ENCODE results near the gene ELMO1. TPM values are rescaled to one million over a fixed set of nuclear protein-coding genes. Genes with fewer than 3 reads are reported as not detected.

ELMO1 gene
- total RNA-seq, 2 donors from 2014 or later, result 32.2 to 46.7 TPM

DNA sequence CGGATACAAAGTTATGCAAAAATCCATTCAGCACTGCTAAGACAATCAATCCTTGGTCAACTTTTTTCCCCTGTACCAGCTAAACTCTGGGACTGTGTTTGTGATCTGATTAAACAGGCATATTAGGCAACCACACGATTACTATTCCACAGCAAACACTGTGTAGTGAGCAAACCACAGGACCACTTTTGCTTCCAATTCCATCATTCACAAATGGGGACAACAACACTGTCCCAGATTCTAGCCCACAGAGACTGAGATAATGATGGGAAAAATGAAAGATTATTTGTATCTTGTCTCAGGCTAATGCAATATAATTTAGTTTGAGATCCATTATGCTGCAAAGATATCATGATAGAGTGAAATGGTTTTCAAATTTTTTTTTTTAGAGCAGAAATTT lies 560.7 kb downstream of the ELMO1 start:
- intact Hi-C loops (cut with DNase I), result no loop called here
- DNase-seq (ENCODE audit: low spot score), result no peak

GRCh38 chr7:36887233-36887632 lies 561.4 kb downstream of the ELMO1 start:
- intact Hi-C loops (cut with DNase I), result no loop called here
- no peak for DNase-seq (ENCODE audit: low spot score)

DNA sequence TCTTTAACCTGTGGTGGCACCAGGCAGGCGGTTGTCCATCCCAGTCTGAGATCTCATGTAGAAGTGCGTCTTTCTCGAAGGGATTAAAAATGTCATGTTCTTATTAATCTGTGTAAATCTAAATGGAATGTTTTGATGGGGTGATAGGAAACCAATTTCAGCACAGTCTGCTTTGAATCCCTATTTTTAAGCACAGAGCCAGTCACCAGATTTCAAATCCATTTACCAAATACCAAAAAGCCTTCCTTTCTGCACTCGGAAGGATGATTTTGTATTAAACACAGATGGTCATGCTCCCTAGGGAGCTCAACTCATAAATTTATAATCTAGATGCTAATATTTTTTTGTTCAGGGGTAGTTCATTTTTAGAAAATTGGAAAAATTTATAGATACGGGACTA lies 563.8 kb downstream of the ELMO1 start:
- no peak for DNase-seq (ENCODE audit: low spot score)
- intact Hi-C loops (cut with DNase I), result no loop called here

DNA sequence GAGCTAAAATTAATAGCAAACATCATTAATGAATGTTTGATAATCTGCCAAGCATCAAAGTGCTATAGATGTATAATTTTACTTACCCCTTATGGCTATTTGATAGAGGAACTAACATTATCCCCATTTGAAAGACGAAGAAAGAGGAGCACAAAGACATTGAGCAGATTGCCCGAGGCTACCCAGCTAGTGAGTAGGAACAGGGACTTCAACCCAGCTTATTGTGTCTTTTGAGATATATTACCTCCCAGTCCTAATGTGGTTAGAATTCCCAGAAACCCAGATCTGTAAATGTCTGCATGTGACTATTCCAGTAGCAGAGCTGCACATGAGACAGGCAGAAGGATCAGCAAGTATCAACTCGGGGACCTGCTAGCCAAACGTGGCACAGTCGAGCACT lies 564.3 kb downstream of the ELMO1 start:
- no peak for DNase-seq (ENCODE audit: low spot score)
- intact Hi-C loops (cut with DNase I), result no loop called here

DNA sequence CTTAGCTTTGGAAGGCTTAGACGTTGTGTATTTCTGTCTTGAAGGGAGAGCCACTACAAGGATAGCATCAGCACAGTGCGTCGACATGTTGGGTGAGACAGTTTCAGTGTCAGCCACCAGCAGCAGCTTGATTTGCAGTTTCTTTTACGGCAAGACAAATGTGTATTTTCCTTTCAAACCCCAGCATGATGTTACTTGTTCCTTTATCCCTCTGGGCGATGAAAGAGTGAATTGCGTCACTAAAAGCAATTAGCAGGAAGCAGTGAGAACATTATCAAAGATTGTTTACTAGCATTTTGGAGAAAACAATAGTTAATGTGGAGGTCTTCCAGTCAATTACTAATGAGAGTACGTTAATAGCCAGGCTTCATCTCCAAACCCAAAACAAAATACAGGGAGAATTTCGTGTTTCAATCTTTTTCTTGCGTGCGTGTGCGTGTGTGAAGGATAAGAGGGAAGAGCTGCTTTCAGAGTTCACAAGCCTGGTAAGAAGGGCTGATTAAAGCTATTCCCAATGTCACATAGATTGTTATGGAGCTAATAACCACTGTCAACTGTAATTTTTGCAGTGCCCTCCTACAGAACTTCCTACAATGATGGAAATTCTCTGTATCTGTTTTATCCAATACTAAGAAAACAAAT lies 567.3 kb downstream of the ELMO1 start:
- no peak for DNase-seq (ENCODE audit: low spot score)
- intact Hi-C loops (cut with DNase I), result no loop called here

DNA sequence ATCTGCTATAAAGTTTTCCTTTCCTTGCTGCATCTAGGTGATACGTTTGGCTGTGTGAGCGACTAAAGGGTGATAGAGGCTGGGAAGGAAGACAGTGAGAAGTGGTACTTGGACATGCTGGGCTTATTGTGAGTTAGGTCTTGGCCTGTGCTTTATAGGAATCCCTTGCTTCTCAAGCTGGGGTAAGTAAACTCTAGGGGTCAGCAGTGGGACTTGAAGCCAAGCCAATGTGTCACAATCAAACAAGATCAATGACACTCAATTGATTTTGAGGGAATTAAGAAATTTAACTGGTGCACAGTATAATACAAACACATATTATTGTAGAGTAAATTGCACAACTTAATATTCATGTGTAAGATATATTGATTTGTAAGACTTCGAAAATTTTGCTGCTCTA lies 568.6 kb downstream of the ELMO1 start:
- no peak for DNase-seq (ENCODE audit: low spot score)
- intact Hi-C loops (cut with DNase I), result no loop called here

DNA sequence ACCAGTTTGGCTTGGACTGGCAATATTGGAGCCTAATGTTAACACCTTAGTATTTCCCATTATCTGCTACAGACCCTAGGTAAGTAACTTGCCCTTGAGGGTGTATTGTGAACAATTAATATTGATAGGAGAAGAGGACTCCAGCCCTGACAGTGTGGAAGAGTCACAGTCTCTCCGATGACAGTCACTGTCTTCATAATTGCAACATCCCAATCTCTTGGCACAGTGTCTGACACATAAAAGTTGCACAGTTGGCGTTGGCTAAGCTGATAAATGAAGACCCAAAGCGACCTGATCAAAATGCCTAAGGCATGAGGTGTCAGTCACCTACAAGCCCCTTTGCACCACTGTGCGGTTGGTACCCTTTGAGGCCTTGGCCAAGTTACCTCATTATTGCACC lies 569.6 kb downstream of the ELMO1 start:
- no peak for DNase-seq (ENCODE audit: low spot score)
- intact Hi-C loops (cut with DNase I), result no loop called here

- no peak for DNase-seq (ENCODE audit: low spot score)
- intact Hi-C loops (cut with DNase I), result no loop called here
Measured at GRCh38 chr7:36878288-36878687, 570.4 kb downstream of the ELMO1 start.

- intact Hi-C loops (cut with DNase I), result no loop called here
- DNase-seq (ENCODE audit: low spot score), result no peak
Measured at GRCh38 chr7:36875794-36876193, 572.9 kb downstream of the ELMO1 start.

GRCh38 chr7:36874041-36874440 lies 574.6 kb downstream of the ELMO1 start:
- no peak for DNase-seq (ENCODE audit: low spot score)
- intact Hi-C loops (cut with DNase I), result no loop called here

DNA sequence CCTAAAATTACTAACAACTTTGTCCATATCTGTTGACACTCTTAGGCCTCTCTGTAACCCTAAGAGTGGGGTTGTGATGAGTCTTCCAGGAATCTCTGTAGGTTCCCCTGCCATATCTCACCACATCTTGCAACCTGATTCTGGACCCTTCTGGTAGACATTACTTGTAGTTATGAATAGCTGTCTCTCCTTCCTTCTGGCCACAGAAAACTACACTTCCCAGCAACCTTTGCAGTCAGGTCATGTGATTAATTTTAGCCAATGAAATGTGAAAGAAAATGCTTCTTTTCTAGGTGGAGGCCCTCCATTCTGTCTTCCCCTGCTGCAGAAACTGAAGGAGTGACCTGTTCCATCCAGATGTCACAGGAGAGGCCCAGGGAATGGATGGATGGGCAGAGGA lies 576.8 kb downstream of the ELMO1 start:
- no peak for DNase-seq (ENCODE audit: low spot score)
- intact Hi-C loops (cut with DNase I), result no loop called here

DNA sequence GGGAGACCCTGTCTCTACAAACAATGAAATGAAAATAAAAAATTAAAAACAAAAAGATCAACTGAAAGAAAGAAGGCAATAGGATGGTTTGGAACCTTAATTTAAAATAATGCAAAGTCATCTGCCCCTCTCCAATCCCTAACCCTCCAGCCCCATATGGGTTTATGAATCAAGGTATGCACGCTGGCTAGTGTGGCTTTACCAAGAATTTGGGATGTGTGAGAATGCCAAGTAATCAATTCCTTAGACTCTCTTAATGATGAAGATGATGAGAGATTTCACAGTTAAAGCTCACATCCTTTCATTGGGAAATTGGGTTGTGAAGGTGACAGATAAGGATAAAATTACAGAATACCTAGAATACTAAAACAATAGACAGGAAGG lies 577.3 kb downstream of the ELMO1 start:
- intact Hi-C loops (cut with DNase I), result no loop called here
- no peak for DNase-seq (ENCODE audit: low spot score)

GRCh38 chr7:36870625-36871354 lies 577.9 kb downstream of the ELMO1 start:
- intact Hi-C loops (cut with DNase I), result no loop called here

DNA sequence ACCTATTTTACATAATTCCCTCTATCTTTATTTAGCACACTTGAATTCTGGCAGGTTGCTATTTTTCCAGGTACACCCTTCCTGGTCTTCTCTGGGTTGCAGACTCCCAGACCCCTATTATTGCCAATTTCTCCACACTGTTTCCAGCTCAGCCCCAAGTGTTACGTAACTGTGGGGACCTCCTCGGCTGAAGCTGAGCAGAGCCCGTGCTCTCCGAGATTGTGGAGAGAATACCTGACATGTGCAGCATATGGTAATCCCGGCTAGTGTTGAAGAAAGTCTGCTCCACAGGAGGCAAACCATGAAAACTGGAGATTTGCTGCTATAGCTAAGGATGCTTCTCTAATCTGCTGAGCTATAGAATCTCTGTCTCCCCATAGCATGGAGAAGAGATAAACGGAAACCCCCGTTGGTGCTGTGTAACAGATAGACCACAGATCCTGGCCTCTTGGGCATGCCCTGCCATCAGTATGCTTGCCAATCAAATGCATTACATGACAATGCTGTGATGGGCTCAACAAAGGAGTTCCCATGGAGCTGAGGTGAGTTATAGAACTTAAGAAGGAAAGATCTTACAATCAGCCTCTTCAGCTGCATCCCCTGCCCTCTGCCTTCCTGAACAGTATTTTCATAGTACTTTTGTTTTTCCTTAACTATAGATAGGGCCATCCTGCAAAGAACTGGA lies 579.8 kb downstream of the ELMO1 start:
- intact Hi-C loops (cut with DNase I), result no loop called here
- DNase-seq (ENCODE audit: low spot score), result no peak

More at GRCh38 chr7:36870625-36871354, 577.9 kb downstream of the ELMO1 start:
- no peak for DNase-seq (ENCODE audit: low spot score)

DNA sequence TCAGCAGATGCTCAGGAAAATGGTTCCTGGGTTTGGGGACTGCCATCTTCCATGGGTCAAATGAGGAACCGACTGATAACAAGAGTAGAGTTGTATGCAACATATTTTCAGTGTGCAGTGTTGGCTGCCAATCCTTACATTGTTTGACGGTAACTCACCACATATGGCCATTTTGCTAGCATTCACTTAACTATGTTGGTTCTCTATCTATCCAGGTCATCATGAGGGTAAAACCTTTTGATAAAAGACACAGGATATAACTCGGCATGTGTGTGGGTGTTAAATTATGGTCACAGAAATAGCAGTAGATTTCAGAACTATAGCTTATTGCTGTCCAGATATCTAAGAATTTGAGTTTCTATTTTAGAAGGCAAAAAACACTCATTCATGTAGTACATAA lies 583.6 kb downstream of the ELMO1 start:
- no peak for DNase-seq (ENCODE audit: low spot score)
- intact Hi-C loops (cut with DNase I), result no loop called here

DNA sequence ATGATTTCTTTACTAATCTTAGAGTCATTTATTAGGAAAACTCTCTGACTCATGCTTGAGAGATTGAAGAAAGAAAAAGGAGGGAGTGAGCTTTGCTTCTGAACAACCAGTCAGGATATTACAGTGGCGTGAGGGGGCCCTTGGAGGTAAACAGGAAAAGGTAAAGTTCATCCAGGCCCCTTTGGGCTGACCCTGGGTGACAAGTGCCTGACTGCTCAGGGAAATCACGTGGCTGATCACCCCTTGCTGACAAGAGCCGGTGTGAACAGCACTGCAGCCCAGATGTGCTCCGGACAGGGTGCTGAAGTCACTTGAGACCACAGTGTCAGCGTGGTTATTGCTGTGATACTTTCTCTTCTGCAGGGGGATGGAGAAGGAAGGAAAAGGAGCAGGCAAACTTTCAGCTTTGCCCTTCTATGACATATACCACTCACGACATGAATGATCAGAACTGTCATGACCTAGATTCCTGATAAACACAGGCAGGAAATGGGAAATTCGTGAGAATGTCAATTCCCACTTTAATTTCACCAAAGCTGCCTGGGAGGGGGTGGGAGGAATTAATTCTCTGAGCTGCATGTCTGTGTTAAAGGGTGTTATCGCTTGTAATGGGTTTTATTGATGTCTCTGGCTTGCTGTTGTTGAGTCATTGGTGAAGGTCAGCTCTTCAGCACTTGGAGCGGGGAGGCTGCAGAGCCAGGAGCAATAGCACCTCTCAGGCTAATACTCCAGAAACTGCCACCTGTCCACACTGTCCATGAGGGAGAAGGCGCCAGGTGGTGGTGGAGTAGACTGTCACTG lies 584.6 kb downstream of the ELMO1 start:
- intact Hi-C loops (cut with DNase I), result no loop called here
- DNase-seq (ENCODE audit: low spot score), result no peak

- DNase-seq (ENCODE audit: low spot score), result no peak
- intact Hi-C loops (cut with DNase I), result no loop called here
Measured at GRCh38 chr7:36862771-36863261, 585.8 kb downstream of the ELMO1 start.

DNA sequence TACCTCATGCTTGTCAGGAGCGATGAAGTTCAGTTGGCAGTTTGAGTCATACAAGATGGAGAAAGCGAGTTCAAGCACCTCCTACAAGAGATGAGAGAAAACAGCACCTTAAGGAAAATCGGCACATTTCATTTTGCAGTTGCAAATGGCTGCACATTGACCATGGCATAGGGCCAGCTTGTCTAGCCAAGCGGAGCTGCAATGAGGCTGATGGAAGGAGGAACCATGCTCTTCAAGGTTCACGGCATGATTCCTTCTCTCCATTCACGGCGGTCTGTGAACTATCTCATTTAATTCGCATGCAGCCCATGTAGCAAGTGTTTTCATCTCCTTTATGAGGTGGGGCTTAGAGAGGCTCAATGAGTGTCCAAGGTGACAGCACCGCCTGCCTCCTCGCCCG lies 587.0 kb downstream of the ELMO1 start:
- no peak for DNase-seq (ENCODE audit: low spot score)
- intact Hi-C loops (cut with DNase I), result no loop called here

- DNase-seq (ENCODE audit: low spot score), result no peak
- intact Hi-C loops (cut with DNase I), result no loop called here
Measured at GRCh38 chr7:36860681-36861080, 588.0 kb downstream of the ELMO1 start.

GRCh38 chr7:36855330-36855729 lies 593.3 kb downstream of the ELMO1 start:
- no peak for DNase-seq (ENCODE audit: low spot score)
- intact Hi-C loops (cut with DNase I), result no loop called here
